ENCODE results near the gene EPB41L4A. TPM values are rescaled to one million over a fixed set of nuclear protein-coding genes. Genes with fewer than 3 reads are reported as not detected.
"Not testable (repeated sequence)": the region's sequence is repeated elsewhere in the genome, so short reads cannot be mapped to it uniquely, and the experiment has no call there.

Gene EPB41L4A
- total RNA-seq, 2 experiments from 2014 or later: 2.3 to 3.3 TPM

DNA sequence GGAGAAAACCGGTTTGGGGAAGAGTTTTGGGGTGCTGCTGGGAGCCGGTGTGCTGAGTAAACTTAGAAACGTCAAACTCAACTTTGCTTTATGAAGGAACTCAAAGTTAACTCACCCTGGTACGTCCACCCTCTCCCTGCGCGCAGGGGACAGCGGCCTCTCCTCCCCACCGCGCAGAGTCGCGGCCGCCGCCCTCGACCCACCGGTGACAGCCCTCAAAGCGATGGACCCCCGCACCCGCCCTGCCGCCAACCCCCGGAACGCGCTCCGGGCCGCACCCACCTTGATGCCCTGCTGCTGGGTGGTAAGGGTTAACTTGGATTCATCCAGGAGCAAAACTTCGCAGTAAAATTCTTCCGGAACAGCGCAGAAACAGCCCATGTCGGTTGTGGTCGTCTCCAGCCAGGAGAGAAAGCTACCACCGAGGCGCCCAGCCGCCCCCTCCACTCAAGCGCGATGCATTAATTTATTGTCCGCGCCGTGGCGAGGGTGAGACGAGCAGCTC is 366 bp downstream of the EPB41L4A start:
- ChIA-PET POLR2A (interaction anchor here (0.6 to 2.4 kb wide), 5 partner anchors 258 to 1195 kb away, joined by 3 to 13 read pairs (median 3); partner anchors contain the start of genes CAMK4 and DCP2), CTCF (interaction anchor here (1.3 to 2.9 kb wide), 4 partner anchors 70 to 339 kb away, joined by 3 to 55 read pairs (median 8); no protein-coding TSS in a partner anchor)
- peak overlapping the region; percentile 31 for H3K27ac Mint-ChIP-seq
- H3K9me3 Mint-ChIP-seq: no peaks in the 10 kb centered on the region
- peaks cover 11% of the 10 kb centered on the region for H3K4me1 Mint-ChIP-seq
- peaks cover 59% of the 10 kb centered on the region for H3K27me3 Mint-ChIP-seq
- DNase-seq: no peak
- H3K4me3 Mint-ChIP-seq: peak overlapping the region; percentile 66
- no peaks in the 10 kb centered on the region for H3K36me3 Mint-ChIP-seq (ENCODE audit: low read depth)

- CTCF ChIA-PET: interaction anchor here (0.9 to 2.9 kb wide), 6 partner anchors 11 to 340 kb away, joined by 3 to 55 read pairs (median 3); no protein-coding TSS in a partner anchor
- peak; percentile 73 for DNase-seq
- H3K9me3 Mint-ChIP-seq: no peaks in the 10 kb centered on the region
Observed at GRCh38 chr5:112417931-112418658, 982 bp downstream of the EPB41L4A start.

DNA sequence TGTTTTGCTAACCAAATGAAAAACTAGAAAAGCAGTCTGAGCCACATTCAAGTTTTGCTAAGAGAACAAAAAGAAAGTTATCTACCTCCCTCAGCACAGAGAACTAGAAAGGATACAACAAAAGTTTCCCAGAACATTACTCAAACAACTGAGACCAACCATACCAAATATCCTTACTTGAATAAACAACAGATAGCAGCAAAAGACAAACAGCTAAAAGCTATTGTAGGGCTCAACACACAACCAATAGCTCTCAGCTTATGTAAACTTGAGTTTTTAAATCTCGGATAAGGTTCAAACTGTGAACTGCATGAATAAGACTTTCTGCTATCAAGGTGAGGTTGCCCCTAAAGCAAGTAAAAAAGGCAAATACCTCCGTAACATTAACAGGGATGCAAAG is 3.5 kb downstream of the EPB41L4A start:
- H3K27me3 Mint-ChIP-seq: peaks cover 61% of the 10 kb centered on the region
- CTCF ChIA-PET: no interaction called here

More at GRCh38 chr5:112417931-112418658, 982 bp downstream of the EPB41L4A start:
- Mint-ChIP-seq H3K36me3 (ENCODE audit: low read depth) (no peaks in the 10 kb centered on the region), H3K27me3 (peaks cover 63% of the 10 kb centered on the region), H3K4me1 (peaks cover 11% of the 10 kb centered on the region), H3K4me3 (peak overlapping the region; percentile 66), H3K27ac (peak overlapping the region; percentile 2)
- POLR2A ChIA-PET: interaction anchor here (0.6 to 2.4 kb wide), 6 partner anchors 15 to 1194 kb away, joined by 3 to 13 read pairs (median 3); partner anchors contain the start of genes CAMK4 and DCP2

GRCh38 chr5:112413611-112414010 is 5.5 kb downstream of the EPB41L4A start:
- H3K9me3 Mint-ChIP-seq: no peaks in the 10 kb centered on the region
- no peak overlapping the region for H3K4me3 Mint-ChIP-seq
- H3K4me1 Mint-ChIP-seq: peaks cover 9% of the 10 kb centered on the region
- no peak for DNase-seq
- POLR2A ChIA-PET: no interaction called here
- H3K27me3 Mint-ChIP-seq: peaks cover 55% of the 10 kb centered on the region
- H3K27ac Mint-ChIP-seq: no peak overlapping the region
- H3K36me3 Mint-ChIP-seq (ENCODE audit: low read depth): no peaks in the 10 kb centered on the region
- CTCF ChIA-PET: no interaction called here

More for the DNA sequence above, 3.5 kb downstream of the EPB41L4A start:
- H3K27ac Mint-ChIP-seq: no peak overlapping the region
- H3K4me3 Mint-ChIP-seq: no peak overlapping the region
- DNase-seq: no peak
- H3K36me3 Mint-ChIP-seq (ENCODE audit: low read depth): no peaks in the 10 kb centered on the region
- peaks cover 11% of the 10 kb centered on the region for H3K4me1 Mint-ChIP-seq
- POLR2A ChIA-PET: no interaction called here
- H3K9me3 Mint-ChIP-seq: no peaks in the 10 kb centered on the region

GRCh38 chr5:112412346-112412745 is 6.7 kb downstream of the EPB41L4A start:
- Mint-ChIP-seq H3K9me3 (no peaks in the 10 kb centered on the region), H3K27ac (no peak overlapping the region), H3K4me1 (no peaks in the 10 kb centered on the region), H3K36me3 (ENCODE audit: low read depth) (no peaks in the 10 kb centered on the region), H3K4me3 (no peak overlapping the region), H3K27me3 (peaks cover 49% of the 10 kb centered on the region)
- DNase-seq: no peak
- CTCF ChIA-PET: no interaction called here
- POLR2A ChIA-PET: no interaction called here

- H3K4me1 Mint-ChIP-seq: no peaks in the 10 kb centered on the region
- ChIA-PET CTCF (no interaction called here), POLR2A (no interaction called here)
- peaks cover 46% of the 10 kb centered on the region for H3K27me3 Mint-ChIP-seq
- no peak overlapping the region for H3K4me3 Mint-ChIP-seq
- H3K36me3 Mint-ChIP-seq (ENCODE audit: low read depth): no peaks in the 10 kb centered on the region
- no peak for DNase-seq
- H3K27ac Mint-ChIP-seq: no peak overlapping the region
- no peaks in the 10 kb centered on the region for H3K9me3 Mint-ChIP-seq
Observed at GRCh38 chr5:112411903-112412302, 7.2 kb downstream of the EPB41L4A start.

GRCh38 chr5:112407666-112408065 is 11.4 kb downstream of the EPB41L4A start:
- Mint-ChIP-seq H3K4me1 (no peaks in the 10 kb centered on the region), H3K4me3 (no peak overlapping the region), H3K27ac (no peak overlapping the region), H3K9me3 (no peaks in the 10 kb centered on the region), H3K36me3 (ENCODE audit: low read depth) (no peaks in the 10 kb centered on the region), H3K27me3 (peaks cover 28% of the 10 kb centered on the region)
- ChIA-PET CTCF (interaction anchor here (0.9 kb wide), 1 partner anchor 10 kb away, joined by 3 read pairs; no protein-coding TSS in a partner anchor), POLR2A (no interaction called here)
- no peak for DNase-seq

GRCh38 chr5:112407240-112407639 is 11.8 kb downstream of the EPB41L4A start:
- no peak for DNase-seq
- Mint-ChIP-seq H3K9me3 (no peaks in the 10 kb centered on the region), H3K36me3 (ENCODE audit: low read depth) (no peaks in the 10 kb centered on the region), H3K27ac (no peak overlapping the region), H3K4me3 (no peak overlapping the region), H3K4me1 (no peaks in the 10 kb centered on the region), H3K27me3 (peaks cover 25% of the 10 kb centered on the region)
- POLR2A ChIA-PET: no interaction called here
- CTCF ChIA-PET: interaction anchor here (0.9 kb wide), 1 partner anchor 11 kb away, joined by 3 read pairs; no protein-coding TSS in a partner anchor

GRCh38 chr5:112403069-112403468 is 16.0 kb downstream of the EPB41L4A start:
- no peak overlapping the region for H3K27ac Mint-ChIP-seq
- peaks cover 13% of the 10 kb centered on the region for H3K27me3 Mint-ChIP-seq
- no peaks in the 10 kb centered on the region for H3K4me1 Mint-ChIP-seq
- ChIA-PET POLR2A (interaction anchor here (1.2 kb wide), 1 partner anchor 14 kb away, joined by 3 read pairs; no protein-coding TSS in a partner anchor), CTCF (no interaction called here)
- no peak overlapping the region for H3K4me3 Mint-ChIP-seq
- H3K9me3 Mint-ChIP-seq: no peaks in the 10 kb centered on the region
- no peak for DNase-seq
- no peaks in the 10 kb centered on the region for H3K36me3 Mint-ChIP-seq (ENCODE audit: low read depth)

DNA sequence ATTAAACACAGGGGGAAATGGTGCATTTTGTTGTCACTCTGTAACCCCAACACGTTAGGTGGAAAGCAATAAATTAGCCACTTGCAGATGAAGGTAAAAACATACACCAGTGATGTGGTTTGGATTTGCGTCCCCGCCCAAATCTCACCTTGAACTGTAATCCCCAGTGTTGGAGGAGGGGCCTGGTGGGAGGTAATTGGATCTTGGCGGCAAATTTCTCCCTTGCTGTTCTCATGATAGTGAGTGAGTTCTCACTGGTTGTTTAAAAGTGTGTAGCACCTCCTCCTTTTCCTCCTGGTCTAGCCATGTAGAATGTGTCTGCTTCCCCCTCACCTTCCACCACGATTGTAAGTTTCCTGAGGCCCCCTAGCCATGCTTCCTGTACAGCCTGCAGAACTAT is 17.2 kb downstream of the EPB41L4A start:
- no peak overlapping the region for H3K27ac Mint-ChIP-seq
- DNase-seq: no peak
- peaks cover 11% of the 10 kb centered on the region for H3K27me3 Mint-ChIP-seq
- H3K36me3 Mint-ChIP-seq (ENCODE audit: low read depth): no peaks in the 10 kb centered on the region
- H3K4me1 Mint-ChIP-seq: no peaks in the 10 kb centered on the region
- H3K9me3 Mint-ChIP-seq: no peaks in the 10 kb centered on the region
- ChIA-PET POLR2A (no interaction called here), CTCF (no interaction called here)
- H3K4me3 Mint-ChIP-seq: no peak overlapping the region

- Mint-ChIP-seq H3K4me3 (no peak overlapping the region), H3K27me3 (peaks cover 12% of the 10 kb centered on the region), H3K9me3 (no peaks in the 10 kb centered on the region), H3K4me1 (no peaks in the 10 kb centered on the region), H3K27ac (no peak overlapping the region), H3K36me3 (ENCODE audit: low read depth) (no peaks in the 10 kb centered on the region)
- DNase-seq: no peak
- CTCF ChIA-PET: no interaction called here
- POLR2A ChIA-PET: no interaction called here
Observed at GRCh38 chr5:112397690-112398089, 21.4 kb downstream of the EPB41L4A start.

- Mint-ChIP-seq H3K36me3 (ENCODE audit: low read depth) (no peaks in the 10 kb centered on the region), H3K27ac (no peak overlapping the region), H3K9me3 (no peaks in the 10 kb centered on the region), H3K27me3 (peaks cover 11% of the 10 kb centered on the region), H3K4me3 (no peak overlapping the region), H3K4me1 (no peaks in the 10 kb centered on the region)
- no peak for DNase-seq
- POLR2A ChIA-PET: no interaction called here
- CTCF ChIA-PET: no interaction called here
Observed at GRCh38 chr5:112396430-112396829, 22.6 kb downstream of the EPB41L4A start.

DNA sequence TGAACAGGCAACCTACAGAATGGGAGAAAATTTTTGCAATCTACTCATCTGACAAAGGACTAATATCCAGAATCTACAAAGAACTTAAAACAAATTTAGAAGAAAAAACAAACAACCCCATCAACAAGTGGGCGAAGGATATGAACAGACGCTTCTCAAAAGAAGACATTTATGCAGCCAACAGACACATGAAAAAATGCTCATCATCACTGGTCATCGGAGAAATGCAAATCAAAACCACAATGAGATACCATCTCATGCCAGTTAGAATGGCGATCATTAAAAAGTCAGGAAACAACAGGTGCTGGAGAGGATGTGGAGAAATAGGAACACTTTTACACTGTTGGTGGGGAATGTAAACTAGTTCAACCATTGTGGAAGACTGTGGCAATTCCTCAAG is 23.8 kb downstream of the EPB41L4A start:
- POLR2A ChIA-PET; H3K4me3 Mint-ChIP-seq; H3K27ac Mint-ChIP-seq; H3K4me1 Mint-ChIP-seq; H3K9me3 Mint-ChIP-seq; H3K36me3 Mint-ChIP-seq (ENCODE audit: low read depth); H3K27me3 Mint-ChIP-seq; CTCF ChIA-PET; DNase-seq: not testable (repeated sequence)

DNA sequence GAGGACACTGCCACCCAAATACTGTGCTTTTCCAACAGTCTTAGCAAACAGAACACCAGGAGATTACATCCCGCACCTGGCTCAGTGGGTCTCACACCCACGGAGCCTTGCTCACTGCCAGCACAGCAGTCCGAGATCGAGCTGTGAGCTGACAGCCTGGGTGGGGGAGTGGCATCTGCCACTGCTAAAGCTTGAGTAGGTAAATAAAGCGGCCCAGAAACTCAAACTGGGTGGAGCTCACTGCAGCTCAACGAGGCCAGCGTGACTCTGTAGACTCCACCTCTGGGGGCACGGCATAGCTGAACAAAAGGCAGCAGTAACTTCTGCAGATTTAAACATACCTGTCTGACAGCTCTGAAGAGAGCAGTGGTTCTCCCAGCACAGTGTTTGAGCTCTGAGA is 28.8 kb downstream of the EPB41L4A start:
- no peaks in the 10 kb centered on the region for H3K9me3 Mint-ChIP-seq
- DNase-seq: no peak
- no peaks in the 10 kb centered on the region for H3K4me1 Mint-ChIP-seq
- ChIA-PET CTCF (no interaction called here), POLR2A (no interaction called here)
- no peak overlapping the region for H3K4me3 Mint-ChIP-seq
- peaks cover 8% of the 10 kb centered on the region for H3K27me3 Mint-ChIP-seq
- H3K27ac Mint-ChIP-seq: no peak overlapping the region
- no peaks in the 10 kb centered on the region for H3K36me3 Mint-ChIP-seq (ENCODE audit: low read depth)

Data from activated CD4-positive, alpha-beta memory T cell treated with anti-CD3 and anti-CD28 coated beads, Interleukin-2, amount 10 ng/mL, durations not matched to agents 7 days and 5 days (primary cell).